Activated CD4-positive, alpha-beta T cell treated with anti-CD3 and anti-CD28 coated beads, Interleukin-2, amount 50 U/mL, for 1 hour (primary cell): ENCODE results near the gene ZNF746.
"Not testable (repeated sequence)": the region's sequence is repeated elsewhere in the genome, so short reads cannot be mapped to it uniquely, and the experiment has no call there.

Source experiments
- DNase-seq: peaks from one replicate; pipeline ENCODE4 v3.0.0-alpha.2; 2020

Gene ZNF746

DNA sequence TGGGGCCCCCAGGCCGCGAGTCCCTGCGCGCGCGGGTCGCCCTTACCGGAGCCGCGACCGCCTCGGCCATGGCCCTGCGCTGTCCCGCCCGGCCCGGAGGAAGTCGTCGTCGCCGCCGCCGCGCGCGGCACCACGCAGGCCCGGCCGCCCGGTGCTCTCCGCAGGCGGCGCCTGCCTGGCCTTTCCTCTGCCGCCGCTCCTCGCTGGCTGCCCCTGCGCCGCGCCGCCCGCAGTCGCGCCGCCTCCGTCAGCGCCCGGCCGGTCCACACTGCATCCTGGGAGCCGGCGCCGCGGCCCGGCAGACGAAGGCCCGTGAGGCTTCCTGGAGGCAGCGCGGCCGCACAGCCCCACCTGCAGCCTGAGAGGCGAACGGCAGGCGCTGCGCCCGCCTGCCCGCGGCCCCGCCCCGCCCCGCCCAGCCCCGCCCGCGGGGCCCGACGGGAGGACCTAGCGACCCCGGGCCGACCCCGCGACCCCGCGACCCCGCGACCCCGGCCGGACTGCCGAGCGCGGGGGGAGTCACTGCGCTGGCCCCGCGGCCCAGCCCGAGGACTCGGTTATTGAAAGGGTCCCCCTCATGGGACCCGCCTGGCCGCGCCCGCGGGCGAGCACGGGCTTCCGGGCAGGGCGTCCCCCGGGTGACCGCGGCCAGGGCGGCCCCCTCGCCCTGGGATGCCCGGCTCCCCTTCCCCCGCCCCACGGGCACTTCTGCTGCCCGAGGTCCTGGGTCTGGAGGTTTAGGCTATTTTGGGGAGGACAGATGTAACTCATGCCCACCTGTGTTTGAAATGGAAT lies at the start of gene ZNF746:
Gene ZNF746 (minus strand): TSS at position 343 of the 795 bp plus-strand sequence. CDS start 273 bp downstream, at position 70.
- peak; percentile 76 for DNase-seq

DNA sequence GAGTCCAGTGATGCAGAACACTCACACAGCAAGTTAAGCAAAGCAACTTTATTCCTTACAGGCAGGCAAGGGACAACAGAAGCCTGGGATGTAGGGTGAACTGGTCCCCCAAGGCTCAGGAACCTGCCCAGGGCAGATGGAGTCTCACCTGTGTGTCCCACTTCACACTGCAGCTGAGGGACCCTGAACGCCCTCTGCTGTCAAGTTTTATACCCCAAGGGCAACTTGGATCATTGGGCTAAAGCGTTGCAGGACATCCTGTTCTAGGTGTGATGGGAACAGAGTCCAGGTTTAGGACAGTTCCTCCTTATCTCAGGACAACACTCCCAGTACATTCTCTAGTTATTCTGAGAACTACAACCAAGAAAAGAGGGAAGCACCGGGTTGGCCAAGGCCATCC lies 49.5 kb upstream of the ZNF746 start:
- no peak for DNase-seq

DNA sequence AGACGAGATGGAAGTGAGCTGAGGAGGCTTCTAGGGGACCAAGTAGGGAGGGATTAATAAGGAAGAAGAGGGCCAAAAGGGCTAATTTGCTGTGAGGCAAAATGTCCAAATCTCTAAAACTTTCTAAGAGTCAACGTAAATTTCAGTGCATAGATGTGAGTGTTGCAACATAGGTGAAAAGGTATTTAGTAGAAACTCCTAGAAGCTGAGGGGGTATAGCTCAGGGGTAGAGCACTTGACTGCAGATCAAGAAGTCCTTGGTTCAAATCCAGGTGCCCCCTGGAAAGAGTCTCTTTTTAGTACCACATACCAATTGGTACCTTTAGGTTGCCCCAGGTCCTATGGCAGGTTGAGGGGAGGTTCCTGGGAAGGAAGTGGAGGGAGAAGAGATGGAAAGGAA lies 48.7 kb upstream of the ZNF746 start:
- no peak for DNase-seq

DNA sequence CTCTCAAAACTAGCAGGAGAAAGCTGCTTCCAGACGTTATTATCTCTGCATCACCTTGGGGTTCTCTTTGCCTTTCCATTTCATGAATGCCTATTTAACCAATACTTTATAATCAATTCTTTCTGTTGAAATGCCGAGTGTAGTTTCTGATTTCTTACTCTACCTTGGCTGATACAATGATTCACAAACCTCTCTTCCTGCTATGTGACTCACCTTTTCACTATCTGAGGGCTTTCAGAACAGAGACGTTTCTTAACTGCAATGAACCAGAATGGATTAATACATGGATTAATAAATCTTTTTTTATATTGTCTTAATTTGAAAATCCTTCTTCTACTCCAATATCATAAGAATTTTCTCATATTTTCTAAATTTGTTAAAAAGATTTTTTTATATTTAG lies 46.4 kb upstream of the ZNF746 start:
- no peak for DNase-seq

DNA sequence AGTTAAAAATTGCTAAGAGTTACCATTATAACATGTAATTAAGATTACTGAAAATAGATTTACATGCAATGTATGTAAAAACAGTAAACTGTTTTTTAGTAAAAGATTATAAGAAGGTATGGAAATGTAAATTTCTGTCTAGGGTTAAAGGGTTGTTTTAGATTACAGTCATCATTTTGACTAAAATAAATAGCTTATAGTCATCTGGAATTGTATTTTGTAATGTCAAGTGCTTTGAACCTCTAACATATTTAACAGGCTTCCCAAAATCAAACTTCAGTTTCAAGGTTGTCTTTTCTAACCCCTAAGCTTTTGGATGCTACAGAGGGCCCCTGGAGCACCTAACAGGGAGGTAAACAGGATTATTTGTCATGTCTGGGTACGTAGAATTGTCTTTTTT lies 35.0 kb upstream of the ZNF746 start:
- no peak for DNase-seq

DNA sequence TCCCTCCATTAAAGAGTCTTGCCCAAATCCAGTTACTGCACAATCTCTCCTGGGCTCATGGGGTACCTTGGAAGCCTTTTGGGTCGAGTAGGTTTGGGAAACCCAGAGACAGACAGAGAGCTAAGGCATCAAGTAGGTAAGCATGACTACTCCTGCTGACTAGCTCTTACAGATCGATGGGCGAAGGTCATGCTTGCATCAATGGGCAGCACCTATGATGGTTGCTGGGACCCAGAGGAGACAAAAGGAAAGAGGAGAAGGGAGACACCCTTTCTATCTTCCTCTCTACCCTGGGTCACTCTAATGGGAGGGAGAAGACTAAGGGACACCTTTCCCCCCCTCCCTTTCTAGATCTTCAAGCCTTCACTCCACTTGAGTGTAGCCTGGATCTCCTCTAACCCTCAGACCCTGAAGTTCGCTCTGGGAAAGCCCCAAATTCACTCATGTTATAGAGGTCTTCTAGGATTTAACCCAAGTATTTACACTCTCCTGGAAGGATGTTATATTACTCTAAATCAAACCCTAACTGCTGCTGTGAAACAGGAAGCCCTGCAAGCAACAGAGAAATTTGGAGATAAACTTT lies 31.6 kb upstream of the ZNF746 start:
- DNase-seq: no peak

DNA sequence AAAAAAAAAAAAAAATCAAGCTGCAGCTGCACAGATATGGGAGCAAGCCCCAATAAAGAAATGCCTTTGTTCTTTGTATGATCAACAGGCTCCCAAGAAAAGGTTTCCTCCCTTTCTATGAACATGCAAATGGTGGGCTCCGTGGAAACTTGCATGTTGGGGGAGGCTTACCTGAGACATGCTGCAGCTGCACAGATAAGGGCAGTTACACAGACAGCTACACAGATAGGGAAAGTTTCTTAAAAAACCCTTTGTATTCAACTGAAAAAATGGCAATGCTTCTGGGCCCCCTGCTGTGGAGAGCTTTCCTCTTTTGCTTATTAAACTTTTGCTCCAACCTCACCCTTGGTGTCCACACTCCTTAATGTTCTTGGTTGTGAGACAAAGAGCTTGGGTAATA lies 29.8 kb upstream of the ZNF746 start:
- DNase-seq: no peak

DNA sequence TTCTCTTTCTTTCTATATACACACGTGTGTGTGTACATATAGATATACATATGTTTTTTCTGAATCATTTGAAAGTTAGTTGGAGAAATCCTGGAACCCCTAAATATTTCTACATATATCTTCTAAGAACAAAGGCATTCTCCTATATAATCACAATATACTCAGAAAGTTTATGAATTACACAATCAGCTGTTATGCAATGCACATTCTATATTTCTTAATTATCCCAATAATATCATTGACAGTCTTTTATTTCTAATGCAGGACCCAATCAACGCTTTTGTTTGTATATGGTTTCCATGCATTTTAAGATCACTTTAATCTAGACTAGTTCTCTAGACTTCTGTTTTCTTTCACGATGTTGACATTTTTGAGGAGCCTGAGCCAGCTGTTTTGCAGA lies 27.7 kb upstream of the ZNF746 start:
- no peak for DNase-seq

DNA sequence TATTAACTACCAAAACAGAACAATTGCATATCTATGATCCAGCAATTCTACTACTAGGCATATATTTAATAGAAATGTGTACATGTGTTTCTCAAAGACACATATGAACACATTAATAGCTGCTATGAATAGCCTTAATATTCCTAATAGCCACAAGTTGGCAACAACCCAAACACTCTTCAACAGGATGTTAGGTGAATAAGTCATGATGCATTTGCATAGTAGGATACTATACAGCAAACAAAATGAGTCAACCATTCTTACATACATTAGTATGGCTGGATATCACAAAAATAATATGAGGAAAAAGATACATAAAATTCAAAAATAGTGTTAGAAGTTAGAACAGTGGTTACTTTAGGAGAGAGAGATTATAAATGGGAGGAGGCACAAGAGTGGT lies 26.8 kb upstream of the ZNF746 start:
- DNase-seq: no peak

DNA sequence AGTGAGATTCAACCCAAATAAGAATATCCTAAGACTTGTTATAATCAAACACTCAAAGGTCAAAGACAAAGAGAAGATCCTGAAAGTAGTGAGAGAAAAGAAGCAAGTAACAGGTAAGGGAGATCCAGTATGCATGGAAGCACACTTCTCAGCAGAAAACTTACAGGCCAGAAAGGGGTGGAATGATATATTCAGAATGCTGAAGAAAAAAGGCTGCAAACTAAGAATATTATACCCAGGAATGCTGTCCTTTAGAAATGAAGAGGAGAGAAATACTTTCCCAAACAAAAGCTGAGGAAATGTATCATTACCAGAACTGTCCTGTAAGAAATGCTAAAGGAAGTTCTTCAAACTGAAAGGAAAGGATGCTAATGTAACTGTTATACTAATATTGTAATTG lies 12.6 kb upstream of the ZNF746 start:
- no peak for DNase-seq

DNA sequence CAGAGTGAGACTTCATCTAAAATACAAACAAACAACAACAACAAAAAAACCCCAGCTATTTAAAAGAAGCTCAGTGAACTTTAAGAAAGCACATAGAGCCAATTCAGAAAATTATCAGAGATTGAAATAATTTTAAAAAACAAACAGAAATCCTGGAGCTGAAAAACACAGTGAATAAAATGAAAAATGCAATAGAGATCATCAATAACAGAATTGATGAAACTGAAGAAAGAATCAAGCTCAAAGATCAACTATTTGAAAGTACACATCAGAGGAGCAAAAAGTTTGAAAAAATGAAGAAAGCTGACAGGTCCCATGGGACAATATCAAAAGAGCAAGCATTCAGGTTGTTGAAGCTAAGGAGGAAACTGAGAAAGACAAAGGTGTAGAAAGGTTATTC lies 12.2 kb upstream of the ZNF746 start:
- no peak for DNase-seq

DNA sequence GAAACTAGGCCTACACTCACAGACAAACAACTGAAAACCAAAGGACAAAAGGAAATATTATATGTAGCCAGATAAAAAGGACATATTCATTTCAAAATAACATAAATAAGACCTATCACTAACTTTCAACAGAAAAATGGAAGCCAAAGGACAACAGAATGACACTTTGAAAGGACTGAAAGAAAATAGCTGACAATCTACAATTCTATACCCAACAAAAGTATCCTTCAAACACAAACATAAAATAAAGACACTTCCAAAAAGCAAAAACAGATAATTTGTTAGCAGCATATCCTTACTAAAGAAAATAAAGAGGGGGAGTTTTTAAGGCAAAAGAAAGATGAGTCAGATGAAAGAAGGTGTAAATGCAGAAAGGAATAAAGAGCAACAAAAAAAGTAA lies 7.9 kb upstream of the ZNF746 start:
- DNase-seq: no peak

DNA sequence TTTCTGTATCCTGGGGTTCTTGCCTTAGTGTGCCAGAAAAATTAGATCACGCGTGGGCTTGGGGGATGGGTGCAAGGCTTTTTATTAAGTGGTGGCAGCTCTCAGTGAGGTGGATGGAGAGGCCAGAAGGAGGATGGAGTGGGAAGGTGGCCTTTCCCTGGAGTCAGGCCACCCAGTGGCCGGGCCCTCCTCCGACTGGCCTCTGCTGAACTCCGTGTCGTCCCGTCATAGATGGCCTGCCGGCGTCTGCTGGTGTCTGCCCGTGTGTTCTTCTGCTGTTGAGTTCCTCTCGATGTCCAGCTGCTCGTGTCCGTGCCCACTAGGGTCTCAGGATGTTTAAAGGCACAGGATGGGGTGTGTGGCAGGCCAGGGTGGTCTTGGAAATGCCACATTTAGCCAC lies 4.0 kb upstream of the ZNF746 start:
- no peak for DNase-seq

DNA sequence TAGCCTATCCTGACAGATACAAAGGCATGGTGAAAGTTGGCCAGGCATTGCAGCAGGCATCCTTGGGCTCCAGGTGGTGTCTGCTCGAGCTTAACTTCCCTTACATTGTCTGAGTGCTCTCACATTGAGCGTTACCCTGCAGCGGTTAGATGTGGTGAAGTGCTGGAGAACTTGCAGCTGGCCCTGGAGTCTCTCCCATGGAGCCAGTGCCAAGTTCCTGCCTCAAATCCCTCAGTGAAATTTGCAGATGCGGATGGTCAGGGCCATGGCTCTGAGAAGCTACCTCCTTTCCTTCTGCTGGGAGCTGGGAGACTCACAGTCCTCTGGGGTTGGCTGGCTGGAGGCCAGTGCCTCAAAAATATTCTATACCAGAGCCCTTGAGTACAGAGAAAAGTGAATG lies 3.3 kb upstream of the ZNF746 start:
- no peak for DNase-seq

DNA sequence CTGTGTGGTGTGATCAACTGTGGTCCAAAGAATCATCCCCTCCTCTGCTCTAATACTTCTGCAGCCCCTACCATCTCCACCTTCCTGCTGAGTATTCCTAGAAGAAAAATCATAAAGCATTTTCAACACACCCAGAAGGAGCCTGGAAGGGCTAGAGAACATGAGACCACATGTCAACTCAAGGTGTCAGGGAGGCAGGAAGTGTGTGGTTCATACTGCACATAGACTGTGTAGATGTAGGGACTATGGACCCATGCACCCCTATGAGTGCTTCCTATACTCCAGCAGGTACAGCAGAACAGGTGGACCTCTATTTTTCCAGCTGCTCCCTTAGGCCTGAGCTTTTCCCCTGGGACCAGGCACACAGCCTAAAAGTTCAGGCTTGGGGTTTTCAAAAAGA lies 2.6 kb upstream of the ZNF746 start:
- no peak for DNase-seq

DNA sequence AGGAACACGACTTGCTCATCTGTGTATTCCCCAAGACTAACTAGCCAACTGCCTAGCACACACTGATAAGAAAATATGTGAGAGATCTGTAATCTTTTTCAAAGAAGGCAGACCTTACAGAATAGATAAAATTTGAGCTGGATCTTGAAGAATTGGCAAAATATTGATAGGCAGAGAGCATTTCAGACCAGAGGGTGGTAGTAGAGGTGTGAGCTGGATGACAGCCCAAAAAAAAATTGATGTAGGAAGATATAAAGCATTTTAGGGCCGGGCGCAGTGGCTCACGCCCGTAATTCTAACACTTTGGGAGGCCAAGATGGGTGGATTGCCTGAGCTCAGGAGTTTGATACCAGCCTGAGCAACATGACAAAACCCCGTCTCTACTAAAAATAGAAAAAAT lies 1.2 kb upstream of the ZNF746 start:
- no peak for DNase-seq

DNA sequence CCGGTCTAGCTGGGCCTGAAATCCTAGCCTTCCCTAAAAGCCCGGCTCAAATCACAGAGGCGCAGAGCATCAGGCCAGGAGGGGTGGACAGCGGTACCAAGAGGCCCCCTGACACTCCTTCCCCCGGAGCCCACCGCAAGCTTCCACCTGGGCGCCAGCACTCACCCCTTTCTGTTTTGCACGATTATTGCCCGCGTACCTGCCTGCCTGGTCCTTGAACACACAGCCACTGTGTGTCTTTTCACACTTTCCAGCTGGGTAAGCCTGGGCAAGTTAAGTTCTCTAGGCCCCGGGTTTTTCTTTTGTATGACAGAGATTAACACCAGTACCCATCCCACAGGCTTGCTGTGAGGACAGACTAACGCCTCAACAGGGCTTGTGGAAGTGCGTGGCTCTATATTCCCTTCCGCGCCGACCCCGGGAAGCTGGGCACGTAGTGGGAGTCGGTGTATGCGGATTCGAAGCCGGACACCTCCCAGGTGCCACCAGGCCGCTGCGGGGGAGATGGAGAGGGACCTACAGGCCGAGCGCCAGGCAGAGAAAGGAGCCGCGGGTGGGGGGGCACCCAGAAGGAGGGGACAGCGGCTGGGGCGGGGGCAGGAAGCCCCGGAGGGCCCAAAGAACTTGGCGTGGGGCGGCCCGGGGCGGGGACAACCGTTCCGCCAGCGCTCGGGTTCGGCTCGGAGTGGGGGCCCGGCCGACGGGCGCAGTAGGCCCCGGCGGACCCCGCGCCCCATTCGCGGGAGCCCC lies 792 bp downstream of the ZNF746 start:
- DNase-seq: peak; percentile 53

DNA sequence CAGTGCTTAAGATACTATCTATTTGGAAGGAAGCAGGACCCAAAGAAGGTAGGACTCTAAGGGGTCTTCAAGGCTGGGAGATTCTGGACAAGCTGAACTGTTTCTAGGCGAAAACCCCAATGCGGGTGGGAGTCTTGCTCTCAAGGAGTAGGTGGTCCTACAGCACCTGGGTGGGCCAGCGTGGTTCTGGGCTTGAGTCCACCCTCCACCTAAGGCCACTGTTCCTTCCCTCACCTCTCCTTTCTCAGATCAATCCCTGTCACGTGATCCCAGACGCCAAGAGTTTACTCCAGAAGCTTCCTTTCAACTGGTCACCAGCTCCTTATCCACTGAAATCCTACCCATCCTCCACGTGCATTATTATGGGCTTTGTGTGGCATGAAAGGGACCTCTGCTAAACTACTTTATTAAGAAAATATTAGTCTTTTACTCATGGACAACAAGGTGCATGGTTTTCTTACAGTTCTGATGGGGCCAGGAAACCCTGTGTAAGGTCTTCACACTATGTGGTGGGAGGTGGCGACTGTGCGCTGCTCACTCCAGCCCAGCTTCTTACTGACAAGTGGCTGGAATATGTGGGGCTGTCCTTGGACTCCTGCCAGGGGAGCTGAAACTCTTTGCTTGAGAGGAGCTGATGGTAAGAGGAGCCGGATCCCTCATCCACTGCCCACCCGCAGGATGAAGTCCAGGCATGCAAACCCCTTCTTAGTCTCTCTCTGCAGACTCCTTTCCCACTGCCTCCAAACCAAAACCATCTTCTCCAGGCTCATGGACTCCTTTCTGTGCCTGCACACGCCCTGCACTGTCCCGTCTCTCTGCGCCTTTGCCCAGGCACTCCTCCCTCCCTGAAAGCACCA lies 1.6 kb downstream of the ZNF746 start:
- no peak for DNase-seq

DNA sequence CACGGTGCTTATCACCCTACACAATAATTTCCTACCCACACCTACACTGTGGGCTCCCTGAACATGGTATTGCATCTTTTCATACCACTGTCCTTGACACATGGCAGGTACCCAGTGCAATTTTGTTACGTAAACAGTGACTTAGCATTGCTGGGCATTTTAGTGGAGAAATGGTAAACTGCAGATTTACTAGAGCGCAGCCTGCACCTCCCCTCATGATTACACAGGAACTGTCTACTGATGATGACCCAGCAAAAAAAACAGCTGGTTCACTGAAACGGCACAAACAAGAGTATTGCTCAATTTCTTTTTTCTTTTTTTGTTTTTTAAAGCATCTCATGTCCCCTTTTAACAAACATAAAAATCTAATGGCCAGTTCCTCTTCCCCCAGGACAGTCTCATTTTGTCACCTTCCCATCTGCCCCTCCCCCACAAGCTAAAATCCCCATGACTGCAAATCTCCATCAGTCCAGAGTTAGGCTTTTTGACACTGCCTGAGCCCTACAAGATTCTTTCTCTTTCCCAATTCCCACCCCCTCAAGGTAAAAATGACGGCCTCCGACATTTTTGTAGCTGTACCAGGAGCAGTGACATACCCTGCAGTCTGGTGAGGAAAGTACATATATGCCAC lies 2.8 kb downstream of the ZNF746 start:
- no peak for DNase-seq

DNA sequence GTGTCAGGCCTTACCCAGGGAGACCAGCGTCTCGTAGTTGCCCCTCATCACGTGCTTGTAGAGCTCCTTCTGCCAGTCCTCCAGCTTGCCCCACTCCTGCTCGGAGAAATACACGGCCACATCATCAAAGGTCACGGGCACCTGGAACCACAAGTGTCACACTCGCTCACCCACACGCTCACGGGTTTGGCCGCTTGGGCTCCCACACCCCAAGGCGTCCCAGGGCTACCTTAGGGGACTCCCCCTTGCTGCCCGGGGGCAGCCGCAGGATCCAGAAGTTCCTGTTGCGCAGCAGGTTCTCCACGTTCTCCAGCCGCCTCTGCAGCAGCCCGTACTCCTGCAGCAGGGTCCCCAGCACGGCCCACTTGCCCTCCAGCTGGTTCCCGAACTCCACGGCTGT lies 3.6 kb downstream of the ZNF746 start:
- not testable (repeated sequence) for DNase-seq

DNA sequence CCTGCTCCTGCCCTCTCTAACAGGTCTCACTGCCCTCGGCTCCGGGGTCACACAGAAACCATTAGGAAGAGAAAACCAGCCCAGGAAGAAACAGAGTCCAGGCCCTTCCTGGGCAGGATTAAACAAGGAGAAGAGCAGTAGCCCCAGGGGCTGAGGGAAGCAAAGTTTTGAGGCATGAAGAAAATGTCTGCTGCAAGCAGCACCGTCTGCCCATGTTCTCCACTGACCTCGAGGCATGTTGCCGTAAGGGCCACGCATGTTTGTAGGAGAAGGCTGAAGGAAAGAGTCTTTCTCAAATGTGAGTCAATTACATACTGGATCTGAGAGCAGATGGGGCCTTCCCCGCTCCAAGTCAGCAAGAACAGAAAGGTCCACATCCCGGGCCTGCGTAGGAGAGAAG lies 4.2 kb downstream of the ZNF746 start:
- DNase-seq: no peak

DNA sequence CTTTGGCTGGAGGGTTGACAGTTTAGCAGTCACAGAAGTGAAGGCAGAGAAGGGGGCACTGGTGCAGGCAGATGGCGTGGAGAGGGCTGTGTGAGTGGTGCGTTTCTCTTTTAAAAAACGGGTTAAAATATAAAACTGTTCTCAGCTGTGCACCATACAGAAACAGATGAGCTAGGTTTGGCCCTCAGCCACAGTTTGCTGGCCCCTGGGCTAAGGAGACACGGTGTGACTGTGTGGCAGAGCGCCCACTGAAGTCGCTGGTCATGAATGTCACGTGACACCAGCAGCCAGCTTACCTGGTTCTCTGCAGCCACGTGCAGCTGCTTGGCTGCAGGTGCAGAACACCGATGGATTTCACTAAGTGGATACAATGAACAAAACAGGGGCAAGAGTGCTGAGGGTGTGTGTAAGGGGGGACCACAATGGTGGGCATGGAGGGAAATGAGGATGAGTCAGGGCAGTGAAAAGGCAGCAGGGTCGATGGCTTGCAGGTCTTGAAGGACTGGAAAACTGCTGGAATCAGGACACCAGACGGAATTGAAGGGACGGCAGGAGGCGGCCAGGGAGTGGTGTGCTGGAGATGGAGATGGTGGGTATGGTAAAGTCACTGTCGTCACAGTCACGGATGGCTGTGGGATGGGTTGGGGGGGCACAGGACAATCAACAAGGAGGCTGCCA lies 7.4 kb downstream of the ZNF746 start:
- DNase-seq: no peak
